Brain pericyte (primary cell): ENCODE data around the gene BRD3OS.

Source experiments
- DNase-seq: peaks from one replicate; pipeline ENCODE4 v3.0.0-alpha.2; 2012; ENCODE audit warnings: low read depth, low spot score

Gene BRD3OS

DNA sequence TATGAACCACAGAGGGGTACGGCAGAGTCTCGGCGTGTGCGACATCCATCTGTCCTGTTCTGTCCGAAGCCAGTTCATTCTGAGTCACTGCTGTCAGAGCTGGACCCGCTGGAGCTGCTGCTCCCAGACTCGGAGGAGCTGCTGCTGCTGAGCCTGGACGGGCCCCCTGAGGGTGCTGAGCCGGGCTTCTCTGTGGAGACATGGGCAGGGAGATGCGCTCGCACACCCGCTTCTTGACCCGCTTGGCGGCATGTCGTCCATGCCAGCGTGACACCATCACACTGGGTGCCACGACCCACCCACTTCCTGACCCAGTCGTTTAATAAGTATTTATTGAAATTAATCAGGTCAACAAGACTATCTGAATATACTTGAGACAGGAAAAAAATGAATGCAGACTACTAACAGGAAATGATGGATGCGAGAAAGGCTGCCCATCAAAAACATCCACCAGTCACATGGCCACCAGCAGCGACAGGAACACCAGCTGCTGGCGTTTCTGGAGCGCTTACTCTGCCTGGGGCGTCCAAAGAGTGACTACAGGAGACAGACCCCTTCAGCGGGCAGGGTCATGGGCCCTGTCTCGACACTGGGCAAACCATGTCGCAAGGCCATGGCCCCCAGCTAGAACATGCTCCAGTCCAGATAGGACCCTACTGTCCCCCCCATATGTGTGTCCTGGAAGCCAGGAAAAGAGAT, 8.4 kb downstream of the BRD3OS start:
- no peak for DNase-seq

DNA sequence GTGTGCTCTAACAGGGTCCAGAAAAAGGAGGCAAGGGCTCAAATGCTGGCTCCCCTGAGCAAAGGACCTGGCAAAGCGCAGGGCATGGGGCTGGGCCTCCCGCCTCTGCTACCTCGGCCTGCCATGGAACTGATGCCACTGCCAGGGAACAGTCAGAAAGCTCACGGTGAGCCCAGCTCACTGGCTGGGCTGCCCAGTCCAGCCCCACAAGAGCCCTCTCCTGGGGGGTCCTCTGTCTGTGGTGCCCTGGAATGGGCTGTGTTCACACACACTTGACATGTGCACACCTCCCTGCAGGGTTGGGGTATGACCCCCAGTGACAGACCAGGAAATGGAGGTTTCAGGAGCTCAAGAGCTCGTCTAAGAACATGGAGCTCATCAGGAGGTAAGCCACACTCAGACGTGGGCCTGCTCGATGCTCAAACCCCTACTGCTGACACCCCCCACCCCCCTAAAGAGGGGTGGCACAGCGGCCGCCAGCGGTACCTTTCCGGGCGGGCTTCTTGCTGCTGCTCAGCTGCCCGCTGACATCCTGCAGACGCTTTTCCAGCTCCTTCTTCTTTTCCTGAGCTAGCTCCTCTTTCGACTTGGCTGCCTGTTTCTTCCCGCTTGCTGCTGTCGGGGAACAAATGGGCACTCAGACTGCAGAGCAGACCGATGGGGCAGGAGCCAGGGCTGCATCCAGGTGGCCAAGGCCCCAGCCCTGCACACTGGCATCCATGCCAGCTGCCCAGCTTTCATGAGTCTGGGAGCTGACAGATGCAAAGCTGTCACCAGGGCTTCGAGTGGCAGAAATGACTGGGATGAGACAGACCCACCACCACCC, 9.1 kb downstream of the BRD3OS start:
- no peak for DNase-seq

DNA sequence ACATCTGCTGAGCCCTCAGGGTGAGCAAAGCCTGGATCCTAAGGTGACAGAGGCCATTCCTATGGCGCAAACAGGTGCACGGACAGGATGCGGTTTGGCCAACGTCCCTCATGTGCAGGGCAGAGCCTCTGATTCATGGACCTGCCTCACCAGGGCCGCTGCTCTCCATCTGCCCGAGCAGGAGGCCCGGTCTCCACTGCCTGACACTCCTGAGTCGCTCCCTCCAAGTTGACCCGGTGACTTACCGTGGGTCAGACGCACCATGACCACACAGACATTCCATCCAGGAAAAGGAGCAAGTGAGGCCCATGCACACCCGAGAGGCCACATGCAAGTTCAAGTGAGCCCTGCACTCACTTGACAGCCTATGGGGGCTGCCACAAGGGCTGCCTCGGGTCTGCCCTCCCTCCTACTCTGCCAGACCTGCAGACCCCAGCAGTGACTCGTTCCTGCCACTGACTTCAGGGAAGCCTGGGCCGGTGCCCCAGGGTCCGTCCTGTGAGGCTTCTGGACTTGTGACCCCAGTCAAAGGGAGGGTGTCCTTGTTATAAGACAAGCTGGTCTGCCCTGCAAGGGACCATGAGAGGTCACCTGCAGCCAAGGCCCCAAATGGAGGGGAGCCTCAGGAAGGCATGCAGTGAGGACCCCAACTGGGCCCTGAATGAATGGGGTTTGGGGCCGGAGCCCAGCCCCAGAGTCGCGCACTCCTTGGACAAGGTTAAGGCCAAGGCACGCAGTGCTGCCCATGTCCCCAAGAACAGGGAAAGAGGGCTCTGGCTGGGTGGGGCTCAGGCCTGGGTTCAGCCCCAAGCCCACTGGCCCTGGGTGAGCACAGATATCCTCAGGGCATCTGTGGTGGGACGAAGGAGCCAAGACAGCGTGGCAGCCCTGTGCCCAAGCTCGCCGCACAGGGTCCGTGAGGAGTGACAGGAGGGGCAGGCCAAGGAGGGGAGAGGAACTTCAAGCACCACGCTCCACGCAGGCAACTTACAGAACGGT, 10.1 kb downstream of the BRD3OS start:
- DNase-seq: no peak

DNA sequence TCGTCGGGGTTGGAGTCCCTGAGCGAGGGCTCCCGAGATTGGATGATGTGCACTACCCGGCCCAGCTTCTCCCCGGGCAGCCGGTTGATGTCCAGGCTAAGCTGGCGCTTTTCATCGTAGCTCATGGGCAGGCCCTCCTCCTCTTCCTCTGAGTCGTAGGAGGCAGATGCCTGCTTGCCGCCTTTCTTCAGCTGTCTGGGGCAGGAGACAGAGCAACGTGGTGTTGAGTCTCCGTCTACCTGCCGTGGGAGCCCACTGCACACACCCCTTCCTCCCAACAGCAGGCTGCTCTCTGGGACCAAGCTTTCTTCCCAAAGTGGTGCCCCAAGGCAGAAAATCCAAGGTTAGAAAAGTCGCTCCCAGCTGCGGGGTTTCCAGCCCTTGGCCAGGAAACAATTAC, 10.8 kb downstream of the BRD3OS start:
- no peak for DNase-seq

- DNase-seq: no peak
These were observed 12.4 kb downstream of the BRD3OS start for GRCh38 chr9:134037641-134038040.

DNA sequence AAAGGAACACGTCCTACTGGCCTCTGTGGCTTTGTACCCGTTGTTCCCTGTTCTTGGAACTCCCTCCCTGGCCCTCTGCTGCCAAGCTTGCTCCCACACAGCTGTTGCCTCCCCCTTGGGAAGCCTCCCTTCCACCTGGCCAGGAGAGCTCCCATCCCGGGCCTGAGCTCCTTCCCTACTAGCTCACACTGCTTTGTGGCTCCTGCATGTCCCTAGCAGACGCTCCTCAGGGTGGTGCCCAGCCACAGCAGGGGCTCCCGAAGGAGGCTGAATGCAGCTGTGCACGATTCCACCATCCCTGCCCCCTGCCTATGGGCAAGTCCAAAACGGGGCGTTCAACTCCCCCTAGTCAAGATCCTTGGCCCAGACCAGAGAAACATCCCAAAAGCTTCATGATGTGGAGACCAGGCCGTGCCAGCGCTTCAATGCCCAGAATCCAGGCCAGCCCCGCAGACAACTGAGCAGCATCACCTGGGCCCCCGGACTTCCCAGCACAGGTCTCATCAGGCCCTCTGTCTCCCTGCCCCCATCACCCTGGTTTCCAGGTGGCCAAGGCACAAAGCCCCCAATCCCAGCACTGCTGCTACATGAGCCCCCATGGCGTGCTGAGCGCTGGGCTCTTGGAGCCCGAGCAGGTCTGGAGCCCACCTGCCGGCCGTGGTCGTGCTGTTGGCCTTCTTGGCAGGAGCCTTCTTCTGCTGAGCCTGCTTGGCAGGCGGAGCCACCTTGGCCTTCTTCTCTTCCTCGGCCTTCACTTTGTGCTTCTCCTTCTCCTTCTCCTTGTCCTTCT, 14.3 kb downstream of the BRD3OS start:
- no peak for DNase-seq

- DNase-seq: no peak
These were observed 14.9 kb downstream of the BRD3OS start for GRCh38 chr9:134040176-134040565.

- no peak for DNase-seq
These were observed 15.7 kb downstream of the BRD3OS start for GRCh38 chr9:134040781-134041648.

- no peak for DNase-seq
These were observed 16.3 kb downstream of the BRD3OS start for GRCh38 chr9:134041649-134041962.

DNA sequence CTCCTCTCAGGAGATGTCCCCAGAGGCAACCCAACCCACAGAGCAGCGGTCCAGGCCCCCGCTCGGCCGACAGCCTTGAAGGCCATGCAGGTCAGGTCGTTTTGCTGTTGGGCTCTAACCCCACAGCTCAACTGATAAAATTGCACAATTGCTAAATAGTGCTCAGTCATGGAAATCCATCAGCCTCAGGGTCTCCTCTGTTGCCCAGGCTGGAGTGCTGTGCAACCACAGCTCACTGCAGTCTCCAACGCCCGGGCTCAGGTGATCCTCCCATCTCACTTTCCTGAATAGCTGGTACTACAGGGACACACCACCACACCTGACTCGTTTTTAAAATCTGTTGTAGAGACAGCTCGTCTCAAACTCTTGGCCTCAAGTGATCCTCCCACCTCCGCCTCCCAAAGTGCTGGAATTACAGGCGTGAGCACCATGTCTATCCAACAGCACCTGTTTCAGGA, 18.3 kb downstream of the BRD3OS start:
- no peak for DNase-seq

DNA sequence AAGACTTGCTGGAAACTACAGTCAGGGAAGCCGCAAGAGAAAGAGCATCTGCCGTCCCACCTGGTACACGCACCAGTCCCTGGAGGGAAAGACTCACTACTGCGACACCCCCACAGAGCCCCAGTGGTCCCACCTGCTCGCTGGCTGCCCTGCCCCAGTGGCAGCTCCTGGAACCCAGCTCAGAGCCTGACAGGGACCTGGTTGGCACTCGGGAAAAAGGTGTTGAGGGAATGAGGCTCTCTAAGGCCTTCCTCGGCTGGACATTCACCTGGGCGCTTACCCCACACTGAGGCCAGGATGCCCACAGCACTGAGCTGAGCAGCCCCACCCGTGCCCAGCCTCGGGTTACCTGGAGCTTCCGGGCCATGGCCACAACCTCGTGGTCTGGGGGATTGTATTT, 19.7 kb downstream of the BRD3OS start:
- no peak for DNase-seq

DNA sequence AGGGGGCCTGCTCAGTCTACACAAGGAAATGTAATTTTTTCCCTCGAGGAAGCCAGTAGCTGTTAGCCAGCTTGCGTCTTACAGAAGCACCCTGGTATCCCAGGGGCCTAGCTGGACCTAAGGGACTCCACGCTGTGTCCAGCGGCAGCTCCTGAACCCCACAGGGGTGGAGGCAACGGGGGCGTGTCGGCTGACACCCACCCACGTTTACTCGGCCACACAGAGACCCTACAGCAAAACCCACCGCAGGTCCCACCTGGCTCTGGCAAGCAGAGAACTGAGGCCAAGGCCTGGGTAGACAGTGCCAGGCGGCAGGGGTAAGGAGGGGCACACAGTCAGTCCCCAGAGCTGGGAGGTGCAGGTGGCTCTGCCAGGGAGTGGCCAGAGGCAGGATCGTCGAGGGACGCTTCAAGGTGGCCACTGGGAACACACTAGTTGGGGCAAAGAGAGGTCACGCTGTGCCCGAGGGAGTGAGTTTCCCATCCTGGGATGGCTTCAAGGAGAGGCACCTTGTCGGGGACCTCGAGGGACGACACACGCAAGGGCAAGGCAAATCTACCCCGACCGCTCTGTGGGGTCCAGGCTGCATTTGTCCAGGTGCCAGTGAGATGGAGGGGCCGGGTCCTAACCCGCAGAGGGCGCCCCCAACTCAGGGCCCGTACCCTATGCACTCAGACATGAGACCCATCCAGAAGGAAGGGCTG, 20.7 kb downstream of the BRD3OS start:
- DNase-seq: no peak

GRCh38 chr9:134046894-134047681, 21.8 kb downstream of the BRD3OS start:
- no peak for DNase-seq

GRCh38 chr9:134047868-134048581, 22.7 kb downstream of the BRD3OS start:
- DNase-seq: no peak

DNA sequence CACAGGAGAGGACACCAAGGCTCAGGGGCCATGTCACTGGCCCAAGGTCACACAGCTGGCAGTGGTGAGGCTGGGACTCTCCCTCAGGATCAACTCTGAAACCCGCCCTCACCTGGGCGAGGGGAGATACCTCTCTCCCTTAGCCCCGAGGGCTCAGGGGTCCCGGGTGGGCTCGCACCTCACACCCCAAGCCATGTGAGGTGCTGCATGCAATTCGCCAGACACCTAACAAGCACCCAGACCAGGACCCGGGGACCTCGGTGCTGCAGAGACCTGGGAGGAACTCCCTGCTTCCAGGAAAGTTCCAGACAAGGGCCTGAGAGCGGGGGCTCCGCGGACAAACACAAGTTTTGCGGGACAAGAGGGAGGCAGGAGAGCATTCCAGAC, 23.3 kb downstream of the BRD3OS start:
- DNase-seq: no peak

DNA sequence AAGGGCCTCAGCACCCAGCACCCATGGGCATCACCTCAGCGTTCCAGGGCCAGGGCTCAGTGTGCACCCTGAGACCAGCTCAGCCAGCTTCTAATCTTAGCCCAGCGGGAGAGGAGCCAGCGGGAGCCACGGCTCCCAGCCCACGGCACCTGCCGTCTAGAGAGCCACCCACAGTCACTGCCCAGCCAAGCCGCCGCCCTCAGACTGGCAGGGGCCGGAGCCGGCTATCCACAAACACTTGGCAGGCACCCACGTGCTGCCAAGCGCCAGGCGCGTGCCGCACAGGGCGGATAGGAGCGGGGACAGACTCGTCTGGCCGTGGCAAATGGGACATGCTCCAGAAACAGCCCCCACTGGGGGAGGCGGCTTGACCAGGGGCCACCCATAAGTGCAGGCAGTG, 24.0 kb downstream of the BRD3OS start:
- no peak for DNase-seq

DNA sequence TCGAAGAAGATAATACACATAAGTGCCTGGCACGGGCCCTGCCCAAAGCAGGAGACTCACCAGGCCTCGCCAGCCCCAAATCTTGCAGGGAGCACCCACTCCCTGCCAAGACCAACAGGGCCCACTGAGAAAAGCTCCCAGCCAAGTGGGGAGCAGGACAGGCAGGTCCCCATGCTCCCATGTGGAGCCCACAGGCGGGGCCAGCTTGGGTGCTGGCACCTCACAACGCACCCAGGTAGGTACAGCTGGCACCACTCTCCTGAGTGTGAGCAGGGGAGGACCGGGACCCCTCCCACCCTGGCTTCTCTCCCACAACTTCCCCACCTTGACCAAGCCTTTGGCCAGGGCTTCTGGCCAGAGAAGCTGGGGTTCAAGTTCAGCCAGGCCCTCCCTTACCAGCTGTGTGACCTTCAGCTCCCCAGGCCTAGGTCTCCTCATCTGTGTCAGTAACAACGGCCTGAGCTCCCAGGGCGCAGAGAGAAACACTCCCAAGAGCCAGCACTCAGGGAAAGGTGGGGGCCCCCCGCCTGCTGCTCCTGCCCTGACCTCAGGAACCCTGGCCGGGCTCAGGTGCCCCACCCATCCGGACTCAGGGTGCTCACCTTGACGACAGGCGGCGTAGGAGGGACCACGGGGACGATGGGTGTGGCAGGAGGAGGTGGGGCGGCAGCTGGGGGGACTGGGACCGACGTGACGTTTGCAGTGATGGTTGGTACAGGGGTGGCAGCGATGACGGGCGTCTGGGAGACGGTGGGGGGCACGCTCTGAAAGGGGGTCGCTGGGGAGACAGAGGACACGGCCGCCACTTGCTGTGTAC, 24.7 kb downstream of the BRD3OS start:
- no peak for DNase-seq
